ENCODE data around the gene ACACA.

GRCh38 chr17:37088459-37088858 is 318.2 kb downstream of the ACACA start:
- TF ChIP-seq CTCF (conservative IDR thresholded peaks at IDR 0.05; ENCODE audit: low read depth, low read length) = no peak
- TF ChIP-seq EZH2phosphoT487 (IDR thresholded peaks at IDR 0.05; ENCODE audit: borderline replicate concordance, low read length) = no peak
